CD4-positive, alpha-beta T cell (primary cell): ENCODE results near the gene BICC1. TPM values are rescaled to one million over a fixed set of nuclear protein-coding genes. Genes with fewer than 3 reads are reported as not detected.

Source experiments
- ATAC-seq: fragments of 200-7000 bp; cut with Tn5 transposase; one replicate; pipeline ENCODE4 v1.10.0; 2022; ENCODE audit warnings: mild to moderate bottlenecking; ENCODE audit not compliant: poor library complexity
- CTCF ChIA-PET: fragments of 350-600 bp; sonication (Branson Sonifier 250); formaldehyde crosslinking; loops from one replicate; lab custom pipeline; 2021; ENCODE audit warnings: antibody characterized with exemption, inconsistent platforms; lab: Charles Lee
- POLR2A ChIA-PET: fragments of 350-600 bp; sonication (Branson Sonifier 250); formaldehyde crosslinking; loops from one replicate; lab custom pipeline; 2021; ENCODE audit warnings: antibody characterized with exemption, inconsistent platforms; lab: Charles Lee
- DNase-seq, 14 experiments: peaks; one replicate each; pipeline ENCODE4 v3.0.0-alpha.2; 2013 to 2020; ENCODE audit warnings: mixed read lengths in 2 of 14
- H3K27ac ChIP-seq, 2 donors: one replicate each; pipeline versions ENCODE4 v1.5.1 to v1.7.0; 2013; ENCODE audit warnings: low read length in 2 of 2, low read depth in 1 of 2, mild to moderate bottlenecking in 1 of 2
- H3K27me3 ChIP-seq, 2 experiments: 1 replicate in 1 of 2; 2 replicates in 1 of 2; pipeline versions ENCODE4 v1.6.1 to v1.7.0; 2013; ENCODE audit warnings: low read length in 2 of 2, control low read depth in 1 of 2, mild to moderate bottlenecking in 1 of 2, moderate library complexity in 1 of 2; ENCODE audit not compliant: insufficient read depth in 2 of 2, control insufficient read depth in 1 of 2
- H3K36me3 ChIP-seq: one replicate; pipeline ENCODE4 v1.6.1; 2013; ENCODE audit warnings: low read length, control low read depth; ENCODE audit not compliant: insufficient read depth
- H3K4me1 ChIP-seq: one replicate; pipeline ENCODE4 v1.6.1; 2013; ENCODE audit warnings: low read length, control low read depth; ENCODE audit not compliant: insufficient read depth
- H3K4me3 ChIP-seq: one replicate; pipeline ENCODE4 v1.5.1; 2013; ENCODE audit warnings: mild to moderate bottlenecking, low read length, moderate library complexity
- H3K9me3 ChIP-seq, 2 experiments: 1 replicate in 1 of 2; 2 replicates in 1 of 2; pipeline versions ENCODE4 v1.6.1 to v1.7.0; 2013; ENCODE audit warnings: low read length in 2 of 2, mild to moderate bottlenecking in 2 of 2, control low read depth in 1 of 2, moderate library complexity in 1 of 2; ENCODE audit not compliant: control insufficient read depth in 1 of 2, insufficient read depth in 1 of 2
- H3K27ac Mint-ChIP-seq: one replicate; pipeline ENCODE4 v1.8.0; 2020; ENCODE audit warnings: mixed read lengths
- H3K27me3 Mint-ChIP-seq: one replicate; pipeline ENCODE4 v1.8.0; 2021; ENCODE audit warnings: mixed read lengths
- H3K36me3 Mint-ChIP-seq: one replicate; pipeline ENCODE4 v1.8.0; 2021; ENCODE audit warnings: low read depth, mixed read lengths
- H3K4me1 Mint-ChIP-seq: one replicate; pipeline ENCODE4 v1.8.0; 2021; ENCODE audit warnings: low read depth, mixed read lengths
- H3K4me3 Mint-ChIP-seq: one replicate; pipeline ENCODE4 v1.8.0; 2020; ENCODE audit warnings: mild to moderate bottlenecking, mixed read lengths
- H3K9me3 Mint-ChIP-seq: one replicate; pipeline ENCODE4 v1.8.0; 2020; ENCODE audit warnings: mixed read lengths
- CTCF ChIP-seq: fragments of 200-600 bp; IDR thresholded peaks from one replicate; pipeline ENCODE4 v1.8.0; 2022; ENCODE audit warnings: antibody characterized with exemption, mild to moderate bottlenecking
- intact Hi-C, 2 experiments: fragments of 100-400 bp; cut with DNase I in 1 of 2; cut with micrococcal nuclease in 1 of 2; formaldehyde crosslinking; loops; one replicate each; pipeline versions ENCODE4 v1.15.1 to v1.9.0; 2023 to 2025; cut with DNase I, micrococcal nuclease
- total RNA-seq, 174 experiments: library from RNA in 2 of 174; stranded (reverse) in 2 of 174; gene quantifications; one replicate each; pipeline ENCODE4 v1.2.3 and lab custom pipeline; 2021 to 2026

Gene BICC1
- total RNA-seq, 2 experiments from 2014 or later = not detected

- H3K4me3 Mint-ChIP-seq = no peak overlapping the region
- H3K4me1 ChIP-seq = no peaks in the 10 kb centered on the region
- H3K4me3 ChIP-seq = no peak overlapping the region
- ATAC-seq = no peak
- no peaks in the 10 kb centered on the region for H3K9me3 Mint-ChIP-seq
- no peak for TF ChIP-seq CTCF
- H3K9me3 ChIP-seq = no peaks in the 10 kb centered on the region
- DNase-seq = no peak
- H3K27ac Mint-ChIP-seq = no peak overlapping the region
- H3K36me3 Mint-ChIP-seq = no peaks in the 10 kb centered on the region
- H3K36me3 ChIP-seq = no peaks in the 10 kb centered on the region
- no peaks in the 10 kb centered on the region for H3K27me3 Mint-ChIP-seq
- H3K27me3 ChIP-seq = no peaks in the 10 kb centered on the region
- ChIA-PET CTCF (no interaction called here), POLR2A (no interaction called here)
- H3K27ac ChIP-seq = no peak overlapping the region
- H3K4me1 Mint-ChIP-seq = no peaks in the 10 kb centered on the region
- intact Hi-C loops = no loop called here
Observed at GRCh38 chr10:58631715-58632114, 119.0 kb downstream of the BICC1 start.

GRCh38 chr10:58632216-58632615 lies 119.5 kb downstream of the BICC1 start:
- Histone ChIP-seq H3K4me3 (no peak overlapping the region), H3K9me3 (no peaks in the 10 kb centered on the region), H3K27me3 (no peaks in the 10 kb centered on the region), H3K27ac (no peak overlapping the region), H3K4me1 (no peaks in the 10 kb centered on the region), H3K36me3 (no peaks in the 10 kb centered on the region)
- Mint-ChIP-seq H3K4me3 (no peak overlapping the region), H3K27ac (no peak overlapping the region), H3K9me3 (no peaks in the 10 kb centered on the region), H3K36me3 (no peaks in the 10 kb centered on the region), H3K4me1 (no peaks in the 10 kb centered on the region), H3K27me3 (no peaks in the 10 kb centered on the region)
- CTCF ChIA-PET = no interaction called here
- ATAC-seq (no peak), DNase-seq (no peak)
- POLR2A ChIA-PET = no interaction called here
- no peak for TF ChIP-seq CTCF
- intact Hi-C loops = no loop called here

- Mint-ChIP-seq H3K9me3 (no peaks in the 10 kb centered on the region), H3K4me1 (no peaks in the 10 kb centered on the region), H3K36me3 (no peaks in the 10 kb centered on the region), H3K27me3 (no peaks in the 10 kb centered on the region), H3K4me3 (no peak overlapping the region), H3K27ac (no peak overlapping the region)
- no peak for DNase-seq
- Histone ChIP-seq H3K27me3 (no peaks in the 10 kb centered on the region), H3K36me3 (no peaks in the 10 kb centered on the region), H3K4me1 (no peaks in the 10 kb centered on the region), H3K4me3 (no peak overlapping the region), H3K27ac (no peak overlapping the region), H3K9me3 (no peaks in the 10 kb centered on the region)
- ChIA-PET POLR2A (no interaction called here), CTCF (no interaction called here)
- no peak for ATAC-seq
- no peak for TF ChIP-seq CTCF
- intact Hi-C loops = no loop called here
Observed at GRCh38 chr10:58637352-58637751, 124.7 kb downstream of the BICC1 start.
